Activated B cell treated with CpG ODN at 0.5 μM for 24 hours (primary cell): ENCODE data around the gene HMX3. TPM values are rescaled to one million over a fixed set of nuclear protein-coding genes. Genes with fewer than 3 reads are reported as not detected.

Source experiments
- ATAC-seq: fragments of 200-7000 bp; cut with Tn5 transposase; one replicate; pipeline ENCODE4 v1.10.0; 2021; ENCODE audit warnings: low read depth, mild to moderate bottlenecking, moderate library complexity
- CTCF ChIA-PET: fragments of 350-600 bp; sonication (Branson Sonifier 250); formaldehyde crosslinking; loops from one replicate; lab custom pipeline; 2021; ENCODE audit warnings: antibody characterized with exemption; lab: Charles Lee
- POLR2A ChIA-PET: fragments of 350-600 bp; sonication (Branson Sonifier 250); formaldehyde crosslinking; loops from one replicate; lab custom pipeline; 2021; ENCODE audit warnings: antibody characterized with exemption; lab: Charles Lee
- DNase-seq: peaks from one replicate; pipeline ENCODE4 v3.0.0; 2022
- H3K27ac Mint-ChIP-seq: one replicate; pipeline ENCODE4 v1.8.0; 2020; ENCODE audit warnings: mixed read lengths
- H3K27me3 Mint-ChIP-seq: one replicate; pipeline ENCODE4 v1.8.0; 2021; ENCODE audit warnings: mixed read lengths
- H3K36me3 Mint-ChIP-seq: one replicate; pipeline ENCODE4 v1.8.0; 2021; ENCODE audit warnings: low read depth, mixed read lengths
- H3K4me1 Mint-ChIP-seq: one replicate; pipeline ENCODE4 v1.8.0; 2021; ENCODE audit warnings: mixed read lengths
- H3K4me3 Mint-ChIP-seq: one replicate; pipeline ENCODE4 v1.8.0; 2020; ENCODE audit warnings: mild to moderate bottlenecking, mixed read lengths
- H3K9me3 Mint-ChIP-seq: one replicate; pipeline ENCODE4 v1.8.0; 2020; ENCODE audit warnings: mixed read lengths
- intact Hi-C: fragments of 100-400 bp; cut with micrococcal nuclease; formaldehyde crosslinking; loops from one replicate; pipeline ENCODE4 v1.15.1; 2024
- total RNA-seq: library from RNA; stranded (reverse); gene quantifications from 2 replicates; pipeline ENCODE4 v1.2.3, GENCODE V29; 2022
- TF ChIP-seq, protein P1 (sequence below): fragments of 200-600 bp; IDR thresholded peaks from one replicate; pipeline ENCODE4 v1.8.0; 2022; ENCODE audit warnings: antibody characterized with exemption, mild to moderate bottlenecking

Gene HMX3
- total RNA-seq, 1 donor from 2014 or later = not detected

DNA sequence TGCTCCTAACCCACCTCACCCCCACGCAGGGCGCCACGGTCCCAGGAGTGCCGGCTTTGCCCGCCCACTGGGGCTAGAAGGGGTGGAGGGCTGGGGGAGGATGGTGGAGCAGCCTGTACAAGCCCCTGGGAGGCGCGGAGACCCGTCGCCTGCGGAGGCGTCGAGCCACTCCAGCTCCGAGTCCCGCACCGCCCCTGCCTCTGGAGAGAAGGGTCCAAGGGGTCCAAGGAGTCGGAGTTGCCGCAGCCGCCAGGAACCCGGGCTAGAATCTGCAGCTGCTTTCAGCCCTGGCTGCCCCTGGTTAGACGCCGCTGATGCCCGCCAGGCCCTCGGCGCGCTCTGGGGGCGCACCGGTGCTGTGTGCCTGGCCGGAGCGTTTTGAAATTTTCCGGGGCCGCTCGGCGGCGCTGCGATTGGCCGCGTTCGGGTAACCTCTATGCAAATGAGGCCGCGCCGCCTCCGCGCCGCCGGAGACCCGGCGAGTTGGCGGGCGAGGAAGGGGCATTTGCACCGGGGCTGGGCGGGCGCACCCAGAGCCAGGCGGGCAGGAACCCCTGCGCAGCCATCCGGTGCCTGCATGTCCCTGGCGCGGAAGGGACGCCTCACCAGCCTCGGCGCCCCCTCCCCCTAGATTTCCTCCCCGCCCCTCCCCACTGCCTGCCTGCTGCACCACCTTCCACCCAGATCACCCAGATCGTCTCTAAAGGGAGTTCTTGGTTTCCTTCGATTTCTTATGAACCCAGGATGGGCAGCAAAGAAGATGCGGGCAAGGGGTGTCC lies 12.1 kb downstream of the HMX3 start, which contains the start of gene HMX2:
TSS of gene HMX2 (plus strand) at position 502 of the 779 bp plus-strand sequence. CDS start at position 745, 243 bp downstream.
- intact Hi-C loops = loop anchor here (10.0 kb wide), 1 partner anchor 1297 kb away; no protein-coding TSS in a partner anchor
- Mint-ChIP-seq H3K27ac (peak within 1 kb of the TSS; percentile 47), H3K4me1 (peaks cover 52% of the 10 kb centered on the region), H3K27me3 (peaks cover 56% of the 10 kb centered on the region), H3K36me3 (no peaks in the 10 kb centered on the region), H3K4me3 (peak within 1 kb of the TSS; percentile 69), H3K9me3 (no peaks in the 10 kb centered on the region)
- TF ChIP-seq, protein P1, sequence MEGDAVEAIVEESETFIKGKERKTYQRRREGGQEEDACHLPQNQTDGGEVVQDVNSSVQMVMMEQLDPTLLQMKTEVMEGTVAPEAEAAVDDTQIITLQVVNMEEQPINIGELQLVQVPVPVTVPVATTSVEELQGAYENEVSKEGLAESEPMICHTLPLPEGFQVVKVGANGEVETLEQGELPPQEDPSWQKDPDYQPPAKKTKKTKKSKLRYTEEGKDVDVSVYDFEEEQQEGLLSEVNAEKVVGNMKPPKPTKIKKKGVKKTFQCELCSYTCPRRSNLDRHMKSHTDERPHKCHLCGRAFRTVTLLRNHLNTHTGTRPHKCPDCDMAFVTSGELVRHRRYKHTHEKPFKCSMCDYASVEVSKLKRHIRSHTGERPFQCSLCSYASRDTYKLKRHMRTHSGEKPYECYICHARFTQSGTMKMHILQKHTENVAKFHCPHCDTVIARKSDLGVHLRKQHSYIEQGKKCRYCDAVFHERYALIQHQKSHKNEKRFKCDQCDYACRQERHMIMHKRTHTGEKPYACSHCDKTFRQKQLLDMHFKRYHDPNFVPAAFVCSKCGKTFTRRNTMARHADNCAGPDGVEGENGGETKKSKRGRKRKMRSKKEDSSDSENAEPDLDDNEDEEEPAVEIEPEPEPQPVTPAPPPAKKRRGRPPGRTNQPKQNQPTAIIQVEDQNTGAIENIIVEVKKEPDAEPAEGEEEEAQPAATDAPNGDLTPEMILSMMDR = no peak
- DNase-seq (peak; percentile 24), ATAC-seq (peak; percentile 11)
- ChIA-PET POLR2A (no interaction called here), CTCF (no interaction called here)

DNA sequence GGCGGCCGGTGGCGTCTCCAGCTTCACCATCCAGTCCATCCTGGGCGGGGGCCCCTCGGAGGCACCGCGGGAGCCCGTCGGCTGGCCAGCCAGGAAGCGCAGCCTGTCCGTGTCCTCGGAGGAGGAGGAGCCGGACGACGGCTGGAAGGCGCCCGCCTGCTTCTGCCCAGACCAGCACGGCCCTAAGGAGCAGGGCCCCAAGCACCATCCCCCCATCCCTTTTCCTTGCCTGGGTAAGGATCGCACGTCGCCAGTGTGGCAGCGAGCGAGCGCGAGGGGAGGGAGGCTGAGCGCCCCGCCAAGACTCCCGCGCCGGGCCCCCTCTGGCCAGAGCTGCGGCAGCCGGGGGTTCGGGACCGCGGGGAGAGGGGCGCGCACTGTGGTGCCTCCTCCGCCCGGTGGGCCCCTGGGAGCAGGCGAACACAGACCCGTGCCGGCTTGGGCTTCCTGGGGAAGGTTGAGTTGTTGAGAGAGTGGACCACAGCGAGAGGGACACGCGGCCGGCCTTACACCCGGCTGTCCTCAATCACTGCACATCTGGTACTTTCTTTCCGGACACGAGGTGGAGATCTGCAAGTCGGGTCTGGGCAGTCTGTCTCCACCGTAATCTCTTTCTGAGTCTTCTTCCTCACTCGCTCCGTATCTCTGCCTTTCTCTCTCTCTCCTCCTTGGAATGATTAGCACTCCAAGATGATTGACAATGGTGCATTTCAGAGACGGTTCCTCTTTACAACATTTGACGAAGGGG lies 12.8 kb downstream of the HMX3 start:
- intact Hi-C loops = loop anchor here (10.0 kb wide), 1 partner anchor 1296 kb away; no protein-coding TSS in a partner anchor
- H3K36me3 Mint-ChIP-seq = no peaks in the 10 kb centered on the region
- H3K4me3 Mint-ChIP-seq = peak overlapping the region; percentile 69
- CTCF ChIA-PET = interaction anchor here (1.0 kb wide), 1 partner anchor 15 kb away, joined by 5 read pairs; no protein-coding TSS in a partner anchor
- peaks cover 51% of the 10 kb centered on the region for H3K4me1 Mint-ChIP-seq
- H3K27me3 Mint-ChIP-seq = peaks cover 49% of the 10 kb centered on the region
- no peaks in the 10 kb centered on the region for H3K9me3 Mint-ChIP-seq
- POLR2A ChIA-PET = no interaction called here
- TF ChIP-seq, protein P1 = no peak
- ATAC-seq (no peak), DNase-seq (peak; percentile 24)
- peak overlapping the region; percentile 47 for H3K27ac Mint-ChIP-seq

DNA sequence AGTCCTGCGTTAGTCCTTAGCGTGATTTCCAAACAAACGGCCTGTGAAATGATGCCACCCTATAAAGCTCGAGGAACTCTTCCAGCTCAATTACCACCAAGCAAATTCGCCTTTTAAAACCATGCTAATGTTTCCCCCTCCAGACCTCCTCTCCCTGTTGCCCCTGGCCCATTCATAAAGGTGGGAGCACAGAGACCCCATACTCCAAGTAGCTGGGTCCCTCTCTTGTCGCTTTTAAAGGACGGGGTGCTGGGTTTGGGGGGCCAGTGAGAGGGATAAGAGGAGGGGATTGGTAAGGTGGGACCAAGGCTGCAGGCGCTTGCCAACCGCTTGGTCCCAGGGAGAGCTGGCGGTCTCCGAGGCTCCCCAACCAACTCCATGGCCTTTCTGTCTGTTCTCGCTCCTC lies 13.4 kb downstream of the HMX3 start:
- TF ChIP-seq, protein P1 = no peak
- Mint-ChIP-seq H3K4me3 (peak overlapping the region; percentile 69), H3K36me3 (peaks cover 2% of the 10 kb centered on the region), H3K4me1 (peaks cover 57% of the 10 kb centered on the region), H3K27me3 (peaks cover 44% of the 10 kb centered on the region), H3K9me3 (no peaks in the 10 kb centered on the region), H3K27ac (peak overlapping the region; percentile 47)
- ChIA-PET CTCF (interaction anchor here (0.7 to 1.0 kb wide), 2 partner anchors 16 to 17 kb away, joined by 3 to 5 read pairs; no protein-coding TSS in a partner anchor), POLR2A (interaction anchor here (1.2 kb wide), 1 partner anchor 8 kb away, joined by 3 read pairs; no protein-coding TSS in a partner anchor)
- no peak for DNase-seq
- ATAC-seq = no peak
- intact Hi-C loops = loop anchor here (10.0 kb wide), 1 partner anchor 1296 kb away; no protein-coding TSS in a partner anchor

DNA sequence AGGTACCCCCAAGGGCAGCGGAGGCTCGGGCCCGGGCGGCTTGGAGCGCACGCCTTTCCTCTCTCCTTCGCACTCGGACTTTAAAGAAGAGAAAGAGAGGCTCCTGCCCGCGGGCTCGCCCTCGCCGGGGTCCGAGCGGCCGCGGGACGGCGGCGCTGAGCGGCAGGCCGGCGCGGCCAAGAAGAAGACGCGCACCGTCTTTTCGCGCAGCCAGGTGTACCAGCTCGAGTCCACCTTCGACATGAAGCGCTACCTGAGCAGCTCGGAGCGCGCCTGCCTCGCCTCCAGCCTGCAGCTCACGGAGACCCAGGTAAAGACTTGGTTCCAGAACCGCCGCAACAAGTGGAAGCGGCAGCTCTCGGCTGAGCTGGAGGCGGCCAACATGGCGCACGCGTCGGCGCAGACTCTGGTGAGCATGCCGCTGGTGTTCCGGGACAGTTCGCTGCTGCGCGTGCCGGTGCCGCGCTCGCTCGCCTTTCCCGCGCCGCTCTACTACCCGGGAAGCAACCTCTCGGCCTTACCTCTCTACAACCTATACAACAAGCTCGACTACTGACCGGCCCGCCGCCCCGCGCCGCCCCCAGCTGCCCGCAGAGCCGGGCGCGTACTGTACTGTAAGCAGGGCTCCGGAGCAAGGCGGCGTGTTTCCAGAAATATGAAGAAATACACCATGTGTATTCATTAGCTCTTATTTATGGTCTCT lies 13.9 kb downstream of the HMX3 start:
- no peaks in the 10 kb centered on the region for H3K9me3 Mint-ChIP-seq
- ATAC-seq (no peak), DNase-seq (peak; percentile 42)
- intact Hi-C loops = loop anchor here (5.0 to 10.0 kb wide), 5 partner anchors 408 to 1768 kb away; partner anchors contain the start of genes ABRAXAS2 and OAT
- H3K27ac Mint-ChIP-seq = peak overlapping the region; percentile 30
- ChIA-PET POLR2A (interaction anchor here (1.2 kb wide), 1 partner anchor 9 kb away, joined by 3 read pairs; no protein-coding TSS in a partner anchor), CTCF (interaction anchor here (0.7 to 1.0 kb wide), 2 partner anchors 16 to 18 kb away, joined by 3 to 5 read pairs; no protein-coding TSS in a partner anchor)
- peaks cover 39% of the 10 kb centered on the region for H3K27me3 Mint-ChIP-seq
- peaks cover 57% of the 10 kb centered on the region for H3K4me1 Mint-ChIP-seq
- TF ChIP-seq, protein P1 = no peak
- H3K36me3 Mint-ChIP-seq = peaks cover 4% of the 10 kb centered on the region
- H3K4me3 Mint-ChIP-seq = peak overlapping the region; percentile 80
